GM18870 (cell line): ENCODE data around the gene ZNF524.

Experiments
- ATAC-seq: cut with Tn5 transposase; IDR thresholded peaks from one replicate; pipeline ENCODE4 v1.9.1; 2021; ENCODE audit warnings: moderate library complexity; ENCODE audit not compliant: unreplicated experiment

Gene ZNF524

DNA sequence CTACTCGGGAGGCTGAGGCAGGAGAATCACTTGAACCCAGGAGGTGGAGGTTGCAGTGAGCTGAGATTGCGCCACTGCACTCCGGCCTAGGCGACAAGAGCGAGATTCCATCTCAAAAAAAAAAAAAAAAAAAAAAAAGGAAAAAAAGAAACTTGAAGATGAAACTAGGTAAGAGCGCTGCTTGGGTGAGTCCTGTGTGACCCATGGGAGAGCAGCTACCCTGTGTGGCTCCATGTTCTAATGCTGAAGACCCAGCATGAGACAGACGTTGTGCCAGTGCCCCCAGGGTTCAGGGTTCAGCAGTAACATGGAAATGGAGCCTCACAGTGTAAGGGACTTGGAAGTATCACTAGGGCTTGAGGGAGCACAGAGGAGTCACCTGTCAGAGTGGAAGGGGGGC, 18.3 kb downstream of the ZNF524 start:
- ATAC-seq: no peak

- no peak for ATAC-seq
Observed at GRCh38 chr19:55619286-55619685, 19.2 kb downstream of the ZNF524 start.

DNA sequence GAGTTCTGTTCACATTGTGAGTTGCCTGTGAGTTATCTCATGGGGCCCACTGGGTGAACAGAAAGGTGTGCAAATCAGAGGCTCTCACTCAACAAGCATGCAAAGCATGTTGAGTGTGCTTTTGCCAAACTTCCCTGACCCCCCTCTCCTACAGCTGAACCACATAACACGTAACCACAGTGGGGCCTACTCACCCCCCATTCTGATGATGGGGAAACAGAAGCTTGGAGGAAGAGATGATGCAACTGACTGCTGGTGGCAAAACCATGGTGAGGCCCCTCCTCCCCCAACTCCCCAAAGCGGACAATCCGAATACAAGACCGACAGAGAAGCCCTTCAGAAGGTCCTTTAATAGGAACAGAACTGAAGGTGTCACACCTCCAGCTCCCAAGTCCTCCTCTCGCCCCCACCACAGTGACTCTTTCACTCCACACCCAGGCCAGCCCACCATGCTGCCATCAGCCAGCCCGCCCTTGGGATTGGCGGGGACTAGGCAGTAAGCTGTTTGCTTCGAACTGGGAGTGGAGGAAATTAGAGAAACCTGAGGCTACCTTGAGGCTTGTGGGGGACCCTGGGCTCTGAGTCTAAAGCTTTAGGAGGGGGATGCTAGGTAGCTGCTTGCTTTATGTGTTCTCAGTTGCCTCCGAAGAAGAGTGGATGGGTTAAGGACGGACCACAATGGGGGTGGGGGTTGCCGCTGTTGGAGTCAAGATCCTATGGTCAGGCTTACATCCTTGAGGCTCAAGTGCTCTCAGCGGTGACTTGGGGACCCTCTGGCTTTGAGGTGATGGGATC, 20.5 kb downstream of the ZNF524 start:
- ATAC-seq: no peak

GRCh38 chr19:55621205-55621672, 21.2 kb downstream of the ZNF524 start:
- ATAC-seq: no peak

GRCh38 chr19:55621673-55622231, 21.7 kb downstream of the ZNF524 start:
- no peak for ATAC-seq

DNA sequence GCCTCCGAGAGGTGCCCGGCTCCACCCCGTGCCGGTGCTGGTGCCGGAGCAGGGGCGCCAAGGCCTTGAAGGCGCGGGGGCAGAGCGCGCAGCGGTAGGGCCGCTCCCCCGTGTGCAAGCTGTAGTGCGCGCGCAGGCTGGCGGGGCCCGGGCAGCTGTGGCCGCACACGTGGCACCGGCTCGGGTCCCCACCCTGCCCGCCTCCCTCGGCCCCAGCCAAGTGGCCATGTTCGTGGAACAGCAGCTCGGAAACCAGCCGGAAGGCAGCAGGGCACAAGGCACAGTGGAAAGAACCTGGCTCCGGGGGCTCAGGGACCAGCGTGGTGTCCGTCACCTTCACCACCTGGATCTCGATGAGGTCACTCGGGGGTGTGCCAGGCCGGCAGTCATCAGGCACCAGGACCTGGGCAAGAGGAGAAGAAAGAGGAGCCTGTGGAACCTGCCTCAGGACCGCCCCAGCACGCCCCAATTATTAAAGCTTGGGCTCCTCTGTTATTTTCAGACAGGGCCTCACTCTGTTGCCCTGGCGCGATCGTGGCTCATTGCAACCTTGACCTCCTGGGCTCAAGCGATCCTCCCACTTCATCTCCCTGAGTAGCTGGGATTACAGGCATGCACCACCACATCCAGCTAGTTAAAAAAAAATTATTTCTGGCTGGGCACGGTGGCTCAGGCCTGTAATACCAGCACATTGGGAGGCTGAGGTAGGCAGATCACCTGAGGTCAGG, 22.3 kb downstream of the ZNF524 start:
- ATAC-seq: no peak

- no peak for ATAC-seq
Observed at GRCh38 chr19:55623130-55623529, 23.0 kb downstream of the ZNF524 start.

DNA sequence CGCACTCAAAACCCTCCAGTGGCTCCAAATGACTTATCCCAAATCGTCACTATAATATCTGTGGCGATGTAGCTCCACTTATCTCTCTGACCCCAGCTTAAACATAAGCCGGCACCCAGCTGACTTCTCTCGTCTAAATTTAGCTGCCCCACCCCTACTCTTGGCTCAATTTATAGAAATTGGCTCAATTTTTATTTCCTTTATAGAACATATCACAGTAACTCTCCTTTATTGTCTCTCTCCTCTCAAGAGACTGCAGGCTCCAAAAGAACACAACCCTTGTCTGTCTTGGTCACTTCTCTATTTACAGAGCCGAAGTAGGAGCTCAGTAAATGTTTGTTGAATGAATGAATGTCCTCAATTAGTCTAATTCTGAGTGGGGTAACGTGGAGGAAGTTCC, 23.5 kb downstream of the ZNF524 start:
- ATAC-seq: no peak

DNA sequence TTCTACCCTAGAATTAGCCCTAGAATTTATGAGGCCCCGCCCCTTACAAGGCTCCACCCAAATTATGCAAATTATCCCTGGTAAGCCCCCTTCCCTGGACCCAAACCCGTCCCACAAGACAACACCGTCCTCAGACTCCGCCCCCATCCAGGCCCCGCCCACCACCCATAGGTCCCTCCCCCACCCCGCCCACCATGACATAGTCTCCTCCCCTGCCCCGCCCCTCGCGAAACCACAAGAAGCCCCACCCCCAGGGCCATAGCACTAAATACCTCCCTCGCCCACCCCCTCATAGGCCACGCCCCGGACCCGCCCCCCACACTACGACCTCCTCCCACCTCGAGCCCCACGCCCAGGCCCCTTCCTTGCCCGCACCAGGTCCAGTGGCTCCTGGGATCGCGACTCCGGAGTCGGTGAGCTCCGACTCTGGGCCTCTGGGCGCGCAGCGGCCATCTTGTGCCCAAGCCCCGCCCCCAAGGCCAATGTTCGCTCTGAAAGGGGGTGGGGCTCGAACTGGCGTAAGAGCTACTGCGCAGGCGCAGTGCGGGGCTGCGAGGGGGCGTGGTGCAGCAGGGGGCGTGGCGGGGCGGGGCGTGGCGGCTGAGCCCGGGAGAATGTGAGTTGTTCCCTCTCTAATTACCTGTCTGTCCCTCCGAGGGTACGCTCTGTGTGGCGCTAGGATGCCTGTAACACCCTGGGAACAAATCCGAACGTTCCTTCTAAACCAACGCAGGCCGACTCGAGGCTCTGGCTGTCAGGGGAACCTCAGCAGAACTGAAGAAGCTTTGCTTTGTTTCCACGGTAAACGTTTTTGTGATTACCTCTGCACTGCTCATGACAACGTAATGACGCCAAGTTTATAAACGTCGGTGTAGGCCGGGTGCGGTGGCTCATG, 24.3 kb downstream of the ZNF524 start, which contains the start of gene ZNF784:
TSS of gene ZNF784 (minus strand) at position 458 of the 895 bp plus-strand sequence. CDS start at position 453, 5 bp downstream.
- no peak for ATAC-seq

GRCh38 chr19:55625004-55625326, 24.9 kb downstream of the ZNF524 start:
- ATAC-seq: no peak

DNA sequence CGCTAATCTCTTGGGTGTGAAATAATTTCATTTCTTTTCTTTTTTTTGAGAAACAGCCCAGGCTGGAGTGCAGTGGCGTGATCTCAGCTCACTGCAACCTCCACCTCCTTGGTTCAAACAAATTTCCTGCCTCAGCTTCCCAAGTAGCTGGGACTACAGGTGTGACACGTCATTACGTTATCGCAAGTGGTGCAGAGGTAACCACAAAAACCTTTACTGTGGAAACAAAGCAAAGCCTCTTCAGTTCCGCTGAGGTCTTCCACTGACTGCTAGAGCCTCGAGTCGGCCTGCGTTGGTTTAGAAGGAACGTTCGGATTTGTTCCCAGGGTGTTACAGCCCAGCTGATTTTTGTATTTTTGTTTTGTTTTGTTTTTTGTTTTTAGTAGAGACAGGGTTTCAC, 26.3 kb downstream of the ZNF524 start:
- ATAC-seq: no peak

GRCh38 chr19:55632463-55632834, 32.4 kb downstream of the ZNF524 start:
- no peak for ATAC-seq

GRCh38 chr19:55633861-55634260, 33.8 kb downstream of the ZNF524 start:
- no peak for ATAC-seq

- no peak for ATAC-seq
Observed at GRCh38 chr19:55635334-55635717, 35.2 kb downstream of the ZNF524 start.

DNA sequence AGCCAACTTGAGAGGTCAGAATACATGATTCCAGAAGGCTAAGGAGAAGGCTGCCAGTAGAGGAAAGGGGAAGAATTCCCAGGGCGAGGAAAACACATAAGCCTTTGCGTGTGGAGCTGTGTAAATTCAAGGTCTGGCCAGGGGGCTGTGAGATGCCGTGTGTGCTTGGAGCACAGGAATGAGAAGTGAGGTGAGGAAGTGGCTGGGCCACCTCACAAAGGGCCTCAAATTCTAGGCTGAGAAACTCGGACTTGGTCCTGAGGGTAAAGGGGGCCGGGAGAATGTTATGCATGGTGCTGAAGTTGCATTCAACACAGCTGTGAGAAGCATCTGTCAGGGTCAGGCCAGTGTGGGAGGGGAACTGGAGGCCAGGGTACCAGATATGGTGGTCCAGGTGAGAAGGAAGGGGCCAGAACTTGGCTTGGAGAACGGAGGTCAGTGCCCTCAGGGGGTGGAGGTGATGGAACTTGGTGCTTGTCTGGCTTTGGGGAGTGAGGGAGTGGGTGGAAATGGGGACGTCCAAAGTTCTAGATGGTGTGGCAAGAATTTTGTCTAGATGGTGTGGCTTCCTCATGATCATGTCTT, 35.9 kb downstream of the ZNF524 start:
- no peak for ATAC-seq

GRCh38 chr19:55636723-55637122, 36.6 kb downstream of the ZNF524 start:
- ATAC-seq: no peak

- no peak for ATAC-seq
Observed at GRCh38 chr19:55637534-55637933, 37.4 kb downstream of the ZNF524 start.

DNA sequence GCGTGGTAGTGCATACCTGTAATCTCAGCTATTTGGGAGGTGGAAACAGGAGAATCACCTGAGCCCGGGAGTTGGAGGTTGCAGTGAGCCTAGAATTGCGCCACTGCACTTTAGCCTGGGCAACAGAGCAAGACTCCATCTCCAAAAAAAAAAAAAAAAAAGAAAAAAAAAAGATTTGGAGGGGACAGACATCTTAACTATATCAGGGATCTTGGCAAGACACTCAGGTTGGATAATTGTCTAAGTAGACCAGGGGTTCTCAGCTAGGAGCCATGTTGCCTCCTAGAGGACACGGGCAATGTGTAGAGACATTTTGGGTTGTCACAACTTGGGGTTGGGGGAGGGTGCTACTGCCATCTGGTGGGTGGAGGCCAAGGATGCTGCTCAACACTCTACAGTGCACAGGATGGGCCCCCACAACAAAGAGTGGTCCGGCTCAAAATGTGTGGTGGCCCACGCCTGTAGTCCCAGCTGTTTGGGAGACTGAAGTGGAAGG, 38.8 kb downstream of the ZNF524 start:
- ATAC-seq: no peak

DNA sequence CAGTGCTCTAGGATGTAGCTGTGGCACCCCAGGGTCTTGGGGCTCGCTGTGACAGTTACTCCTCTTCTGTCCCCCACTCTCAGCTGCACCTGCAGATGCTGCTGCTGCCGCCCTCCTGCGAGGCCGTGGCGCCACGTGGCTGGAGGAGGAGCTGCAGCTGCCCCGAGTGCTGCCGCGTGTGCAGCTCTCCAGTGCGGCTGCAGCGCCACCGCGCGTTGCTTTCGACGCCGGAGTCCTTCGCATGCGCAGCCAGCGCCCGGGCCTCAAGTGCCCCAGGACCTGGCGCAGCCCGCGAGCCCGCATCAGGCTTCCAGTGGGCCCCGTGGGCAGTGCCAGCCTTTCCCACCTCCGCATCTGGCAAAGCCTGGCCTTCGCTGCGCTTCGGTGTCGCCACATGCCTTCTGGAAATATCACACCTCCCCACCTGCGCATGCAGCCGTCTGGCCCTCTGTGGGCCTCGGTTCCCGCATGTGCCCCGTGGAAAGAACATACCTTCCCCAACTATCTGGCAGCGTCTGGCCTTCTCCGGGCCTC, 40.0 kb downstream of the ZNF524 start:
- ATAC-seq: no peak
